ENCODE data around the gene OXSR1. TPM values are rescaled to one million over a fixed set of nuclear protein-coding genes. Genes with fewer than 3 reads are reported as not detected.

The OXSR1 gene
- total and polyA plus RNA-seq, 2 of the 13 experiments (the other 11 are each of a cell fraction or from before 2014, with no cell fraction given): 27.4 to 32.6 TPM

- TF ChIP-seq CEBPZ (IDR thresholded peaks at IDR 0.05; ENCODE audit: low read length) (no peak), BCLAF1 (IDR thresholded peaks at IDR 0.05) (no peak), ZNF552 (CRISPR knock-in tag; IDR thresholded peaks at IDR 0.05; ENCODE audit: borderline replicate concordance) (no peak), MTERF4 (CRISPR knock-in tag; IDR thresholded peaks at IDR 0.05) (no peak), YY1 (IDR thresholded peaks at IDR 0.05; ENCODE audit: insufficient read depth, insufficient replicate concordance, low read depth, low read length) (no peak)
Measured at GRCh38 chr3:38141952-38142273, 23.4 kb upstream of the OXSR1 start (continued).
